Stromal cell of bone marrow (primary cell): ENCODE data around the gene RAMAC.
"Not testable (repeated sequence)": the region's sequence is repeated elsewhere in the genome, so short reads cannot be mapped to it uniquely, and the experiment has no call there.

ENCODE experiments used
- DNase-seq: peaks from one replicate; pipeline ENCODE4 v3.0.0-alpha.2; 2012; ENCODE audit warnings: low read depth

Gene RAMAC

GRCh38 chr15:82985688-82986441, at the start of gene RAMAC:
Gene RAMAC (plus strand): TSS chr15:82986210. CDS start chr15:82989019, 2,809 bp downstream.
- DNase-seq: peak; percentile 93

DNA sequence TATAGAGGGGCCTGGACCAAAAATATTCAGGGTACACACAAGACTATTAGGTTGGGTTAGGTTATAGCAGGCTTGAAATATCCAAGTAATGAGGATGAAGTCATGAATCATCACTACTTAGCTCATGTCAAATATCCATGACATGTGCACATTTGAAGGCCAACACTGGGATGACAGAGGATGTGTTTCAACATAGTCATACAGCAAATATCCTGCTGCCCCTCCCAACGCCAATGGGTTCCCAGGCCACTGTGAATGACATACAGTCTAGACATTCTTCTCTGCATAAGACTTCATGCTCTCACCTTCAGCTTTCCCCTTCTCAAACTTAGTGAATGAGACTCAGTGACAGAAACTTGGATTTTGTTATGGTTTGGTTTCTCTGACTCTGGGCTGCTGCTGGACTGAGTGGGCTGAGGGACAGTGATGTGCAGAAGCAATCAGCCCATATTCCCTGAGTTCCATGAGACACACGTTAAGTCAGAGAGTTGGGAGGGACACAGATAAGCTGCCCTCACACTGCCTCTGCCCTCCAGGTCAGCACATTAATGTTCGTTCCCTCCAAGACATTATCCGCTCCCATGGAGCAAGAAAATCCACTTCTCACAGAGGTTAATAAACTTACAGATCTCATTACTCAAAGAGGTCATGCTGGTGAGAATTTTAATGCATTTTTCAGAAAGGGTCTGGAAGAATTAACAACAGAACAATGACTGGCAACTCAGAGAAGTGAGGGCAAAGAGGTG, 48.9 kb upstream of the RAMAC start:
- peak; percentile 63 for DNase-seq

- DNase-seq: no peak
These were observed 48.3 kb upstream of the RAMAC start for GRCh38 chr15:82937712-82938058.

DNA sequence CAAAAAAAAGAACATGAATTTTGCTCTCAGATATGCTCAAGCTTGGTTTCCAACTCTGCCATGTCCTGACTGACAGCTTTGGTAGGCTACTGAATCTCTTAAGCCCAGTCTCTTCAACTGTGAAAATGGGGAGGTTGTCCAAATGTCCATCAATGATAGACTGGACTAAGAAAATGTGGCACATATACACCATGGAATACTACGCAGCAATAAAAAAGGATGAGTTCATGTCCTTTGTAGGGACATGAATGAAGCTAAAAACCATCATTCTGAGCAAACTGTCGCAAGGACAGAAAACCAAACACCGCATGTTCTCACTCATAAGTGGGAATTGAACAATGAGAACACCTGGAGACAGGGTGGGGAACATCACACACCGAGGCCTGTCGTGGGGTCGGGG, 46.3 kb upstream of the RAMAC start:
- not testable (repeated sequence) for DNase-seq

GRCh38 chr15:82942691-82943090, 43.3 kb upstream of the RAMAC start:
- DNase-seq: peak; percentile 41

DNA sequence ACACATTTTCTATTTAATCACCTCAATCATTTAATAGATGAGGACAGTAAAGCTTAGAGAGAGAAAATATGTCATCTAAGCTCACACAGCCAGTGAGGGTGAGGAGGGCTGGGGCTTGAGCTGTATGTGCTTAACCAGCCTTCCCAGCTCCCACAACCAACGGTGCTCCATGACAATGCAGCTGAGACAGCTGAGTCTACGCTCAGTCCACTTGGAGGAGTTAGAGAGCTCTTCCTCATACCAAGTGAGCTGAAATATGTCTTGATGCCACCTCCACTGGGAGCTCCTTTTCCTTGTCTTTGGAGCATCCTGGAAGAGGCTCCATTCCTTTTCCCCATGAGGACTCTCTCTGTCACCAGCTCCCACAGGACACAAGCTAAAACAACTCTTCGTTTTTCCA, 42.8 kb upstream of the RAMAC start:
- no peak for DNase-seq

DNA sequence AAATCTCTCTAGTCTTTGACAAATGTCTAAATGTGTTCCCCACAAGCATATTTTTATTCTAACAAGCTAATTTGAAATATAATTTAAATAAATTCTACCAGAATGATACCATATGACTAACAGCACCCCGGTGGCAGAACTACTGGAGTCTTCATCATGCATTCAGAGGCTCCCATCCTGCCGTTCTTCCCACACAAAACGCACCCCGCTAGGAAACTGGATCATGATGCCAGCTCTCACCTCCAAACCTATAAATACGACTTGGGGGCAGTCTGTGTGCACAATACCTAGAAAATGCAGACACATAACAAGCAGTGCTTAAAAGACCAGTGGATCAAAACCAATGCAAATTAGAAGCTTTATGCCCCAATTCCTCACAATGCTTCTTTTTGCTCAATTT, 42.0 kb upstream of the RAMAC start:
- DNase-seq: no peak

- no peak for DNase-seq
These were observed 41.2 kb upstream of the RAMAC start for GRCh38 chr15:82944821-82945220.

DNA sequence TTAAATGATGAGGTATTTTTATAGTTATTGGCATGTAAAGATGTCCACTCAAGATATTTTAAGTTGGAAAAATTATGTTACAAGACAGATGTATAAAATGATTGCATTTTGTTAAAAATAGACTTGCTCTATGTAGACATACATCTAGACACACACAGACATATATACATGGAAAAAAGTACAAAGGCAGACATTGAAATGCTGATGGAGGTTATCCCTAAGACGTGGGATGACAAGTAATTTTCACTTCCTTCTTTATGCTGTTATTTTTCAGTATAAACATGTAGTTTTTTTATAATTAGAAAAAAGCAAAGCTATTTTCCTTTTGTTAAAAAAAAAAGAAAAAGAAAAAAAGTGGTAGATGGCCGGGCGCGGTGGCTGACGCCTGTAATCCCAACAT, 40.7 kb upstream of the RAMAC start:
- no peak for DNase-seq

DNA sequence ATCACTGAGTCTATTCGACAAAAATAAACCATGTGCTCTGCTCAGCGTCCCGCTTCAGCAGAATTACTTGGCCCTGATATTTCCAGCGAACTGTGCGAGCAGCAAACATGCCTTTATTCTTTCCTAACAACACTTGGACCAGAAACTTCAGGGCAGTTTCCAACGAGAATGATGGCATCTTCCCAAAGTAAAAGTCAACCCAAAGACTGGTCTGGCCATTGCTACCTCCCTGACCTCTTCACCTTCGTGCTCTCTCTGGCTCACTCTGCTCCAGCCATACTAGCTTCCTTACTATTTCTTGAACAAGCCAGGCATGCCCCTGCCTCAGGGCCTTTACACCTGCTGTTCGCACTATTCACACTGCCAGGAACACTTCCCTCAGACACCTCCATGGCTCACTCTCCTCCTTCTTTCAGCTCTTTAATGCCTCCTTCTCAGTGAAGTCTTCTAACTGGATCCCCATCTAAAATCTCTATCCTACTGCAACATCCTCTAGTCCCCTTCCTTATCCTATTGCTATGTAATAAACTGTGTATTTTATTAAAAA, 39.8 kb upstream of the RAMAC start:
- no peak for DNase-seq

DNA sequence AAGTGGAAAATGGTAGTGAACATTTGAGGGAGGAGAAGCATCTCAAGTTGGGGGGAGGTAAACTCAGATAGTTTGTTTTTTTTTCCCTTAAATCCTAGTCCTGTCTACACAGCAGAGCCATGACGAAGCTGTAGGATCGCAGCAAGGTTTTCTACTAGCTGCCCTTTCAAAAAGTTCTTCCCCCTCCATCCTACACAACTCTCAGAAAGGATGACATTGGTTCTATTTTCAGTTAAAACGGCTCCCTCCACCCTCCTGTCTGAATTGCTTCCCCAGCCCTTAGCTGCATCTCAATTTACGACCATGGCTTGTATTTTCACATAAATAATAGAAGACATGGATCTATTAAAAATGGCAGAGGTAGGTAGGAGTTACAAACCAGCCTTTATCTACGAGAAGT, 35.7 kb upstream of the RAMAC start:
- DNase-seq: no peak

GRCh38 chr15:82950746-82951370, 35.2 kb upstream of the RAMAC start:
- DNase-seq: no peak

- DNase-seq: no peak
These were observed 34.4 kb upstream of the RAMAC start for GRCh38 chr15:82951472-82952157.

DNA sequence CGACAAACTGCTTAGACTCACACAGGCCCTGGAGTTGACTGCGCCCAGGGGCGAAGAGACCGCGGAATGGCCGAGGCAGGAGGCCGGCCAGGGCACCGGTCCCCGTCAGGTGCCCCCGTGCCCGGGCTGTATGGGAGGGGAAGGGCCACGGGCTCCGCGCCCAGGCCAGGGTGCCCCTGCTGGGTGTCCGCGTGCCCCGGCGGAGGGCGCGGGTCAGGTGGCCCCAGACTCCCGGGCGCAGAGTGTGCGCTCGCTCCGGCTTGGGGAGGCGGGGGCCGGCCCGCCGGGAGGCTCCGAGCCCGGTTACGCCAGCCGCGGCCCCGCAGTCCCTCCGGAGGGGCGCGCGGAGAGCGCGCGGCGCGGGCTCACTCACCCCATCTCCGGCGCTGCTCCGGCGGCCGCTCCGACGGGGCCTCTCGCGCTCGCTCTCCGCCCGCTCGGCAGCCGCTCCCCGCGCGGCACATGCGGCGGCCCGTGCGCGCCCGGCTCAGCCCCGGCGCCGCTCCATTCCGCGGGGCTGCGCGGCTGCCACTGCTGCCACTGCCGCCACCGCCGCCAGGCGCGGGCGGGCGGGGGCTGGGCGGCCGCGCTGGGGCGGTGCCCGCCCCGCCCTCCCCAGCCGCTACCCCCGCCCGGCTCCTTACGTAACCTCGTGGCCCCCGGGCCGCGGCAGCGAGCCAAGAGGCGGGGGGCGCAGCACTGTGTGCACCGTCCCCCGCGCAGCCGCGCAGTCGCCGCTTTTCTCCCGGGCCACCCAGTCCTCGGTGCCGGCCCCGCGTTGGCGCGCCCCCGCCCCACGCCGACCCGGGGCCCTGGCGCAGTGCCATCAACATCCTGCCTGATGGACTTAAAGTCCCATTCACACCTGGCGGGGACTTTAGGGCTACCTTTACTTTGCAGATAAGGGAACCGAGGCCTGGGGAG, 33.6 kb upstream of the RAMAC start, which contains the start of gene HOMER2:
Gene HOMER2, minus strand, starts transcription at position 563 of the 924 bp plus-strand sequence. Its CDS starts 185 bp downstream, at position 378.
- no peak for DNase-seq

DNA sequence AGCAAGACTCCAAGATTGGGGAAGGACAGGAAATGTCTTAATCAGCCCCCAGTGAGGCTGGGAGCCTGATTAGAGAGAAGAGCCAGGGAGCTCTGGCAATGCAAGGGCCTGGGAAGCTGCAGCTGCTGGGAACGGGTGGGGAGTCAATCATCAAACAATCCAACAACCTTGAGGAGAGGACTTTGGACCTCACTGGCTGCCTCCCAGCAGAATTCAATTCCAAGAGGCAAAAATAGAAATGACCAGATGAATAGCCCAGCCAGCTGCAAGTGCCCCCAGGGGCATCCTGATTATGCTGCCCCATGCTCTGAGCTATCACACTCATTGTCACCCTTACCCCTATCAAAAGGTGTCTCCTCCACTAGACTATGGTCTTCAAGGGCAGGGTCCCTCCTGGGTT, 27.4 kb upstream of the RAMAC start:
- no peak for DNase-seq

- no peak for DNase-seq
These were observed 26.6 kb upstream of the RAMAC start for GRCh38 chr15:82959423-82959822.

DNA sequence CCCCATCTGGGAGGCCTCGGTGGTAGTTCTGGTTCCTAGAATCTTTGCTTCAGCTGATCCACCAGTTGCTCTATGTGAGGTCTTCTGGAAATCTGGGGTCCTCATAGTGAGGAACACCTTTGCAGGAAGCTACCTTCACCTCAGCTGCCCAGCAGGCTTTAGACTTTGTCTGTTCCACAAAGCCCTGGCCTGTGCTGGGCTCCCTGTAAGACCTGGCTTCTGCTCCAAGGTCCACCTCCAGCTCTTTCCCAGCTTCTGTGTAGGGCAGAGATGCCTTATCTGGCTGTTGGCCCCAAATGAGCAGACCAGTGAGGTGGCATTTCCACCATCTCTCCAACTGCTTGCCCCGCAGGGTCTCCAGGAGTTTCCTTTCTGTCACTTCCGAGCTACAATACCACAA, 25.2 kb upstream of the RAMAC start:
- no peak for DNase-seq

- peak; percentile 71 for DNase-seq
These were observed 22.3 kb upstream of the RAMAC start for GRCh38 chr15:82963471-82964341.

DNA sequence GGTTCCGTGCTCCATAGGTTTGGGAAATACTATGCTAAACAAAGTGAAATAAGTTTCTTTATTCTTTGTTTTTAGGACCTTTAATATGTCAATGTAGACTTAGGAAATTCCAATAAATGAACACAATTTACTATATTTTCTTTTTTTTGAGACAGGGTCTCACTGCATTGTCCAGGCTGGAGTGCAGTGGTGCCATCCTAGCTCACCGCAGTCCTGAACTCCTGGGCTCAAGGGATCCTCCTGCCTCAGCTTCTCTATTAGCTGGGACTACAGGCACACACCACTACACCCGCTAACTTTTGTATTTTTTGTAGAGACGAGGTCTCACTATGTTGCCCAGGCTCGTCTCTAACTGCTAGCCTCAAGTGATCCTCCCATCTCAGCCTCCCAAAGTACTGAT, 21.1 kb upstream of the RAMAC start:
- no peak for DNase-seq

DNA sequence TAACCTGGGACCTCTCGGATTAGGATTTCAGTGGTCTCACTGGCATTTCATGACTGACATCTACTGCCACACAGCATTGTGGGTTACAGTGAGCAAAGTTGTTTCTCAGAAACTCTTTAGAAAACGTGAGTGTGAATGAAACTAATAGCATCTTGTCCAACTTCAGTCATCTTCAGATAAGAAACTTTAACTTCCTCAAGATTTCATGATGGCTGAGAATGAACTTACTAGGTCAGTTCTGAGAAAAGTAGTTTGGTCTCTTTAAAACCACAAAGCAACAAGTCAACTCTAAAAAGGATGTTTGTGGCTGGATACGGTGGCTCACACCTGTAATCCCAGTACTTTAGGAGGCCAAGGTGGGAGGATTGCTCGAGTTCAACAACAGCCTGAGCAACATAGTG, 19.3 kb upstream of the RAMAC start:
- no peak for DNase-seq
